Stimulated activated CD8-positive, alpha-beta memory T cell treated with anti-CD3 and anti-CD28 coated beads, Interleukin-7, amount 100 ng/mL, for 24 hours (primary cell): ENCODE data around the gene THRB.

Source experiments
- DNase-seq: peaks from one replicate; pipeline ENCODE4 v3.0.0-alpha.2; 2020; ENCODE audit warnings: low read depth

THRB gene

GRCh38 chr3:24512564-24513197, 18.0 kb upstream of the THRB start:
- DNase-seq, result no peak

GRCh38 chr3:24510030-24510648, 15.5 kb upstream of the THRB start:
- no peak for DNase-seq

GRCh38 chr3:24508423-24508839, 13.8 kb upstream of the THRB start:
- DNase-seq, result no peak

- no peak for DNase-seq
Measured at GRCh38 chr3:24507776-24508422, 13.2 kb upstream of the THRB start.

- no peak for DNase-seq
Measured at GRCh38 chr3:24506966-24507775, 12.5 kb upstream of the THRB start.

- DNase-seq, result no peak
Measured at GRCh38 chr3:24505691-24506550, 11.3 kb upstream of the THRB start.

GRCh38 chr3:24504772-24505171, 10.1 kb upstream of the THRB start:
- no peak for DNase-seq

GRCh38 chr3:24503616-24504113, 9.0 kb upstream of the THRB start:
- no peak for DNase-seq

GRCh38 chr3:24502690-24503089, 8.0 kb upstream of the THRB start:
- no peak for DNase-seq

- no peak for DNase-seq
Measured at GRCh38 chr3:24500806-24501205, 6.2 kb upstream of the THRB start.

GRCh38 chr3:24499991-24500390, 5.3 kb upstream of the THRB start:
- no peak for DNase-seq

GRCh38 chr3:24498796-24499195, 4.1 kb upstream of the THRB start:
- no peak for DNase-seq

- DNase-seq, result no peak
Measured at GRCh38 chr3:24498391-24498790, 3.7 kb upstream of the THRB start.

GRCh38 chr3:24497942-24498341, 3.3 kb upstream of the THRB start:
- no peak for DNase-seq

GRCh38 chr3:24496529-24497482, 2.2 kb upstream of the THRB start:
- DNase-seq, result no peak

GRCh38 chr3:24495326-24495994, 810 bp upstream of the THRB start:
- no peak for DNase-seq

GRCh38 chr3:24493746-24494617, 668 bp downstream of the THRB start:
- no peak for DNase-seq

GRCh38 chr3:24492971-24493551, 1.6 kb downstream of the THRB start:
- DNase-seq, result no peak
